ENCODE measurements around the gene DPEP2.
A peak's percentile ranks its signal among the peaks of the same experiment; 100 is the strongest.
"Not testable (repeated sequence)": the region's sequence is repeated elsewhere in the genome, so short reads cannot be mapped to it uniquely, and the experiment has no call there.

The DPEP2 gene, protein sequence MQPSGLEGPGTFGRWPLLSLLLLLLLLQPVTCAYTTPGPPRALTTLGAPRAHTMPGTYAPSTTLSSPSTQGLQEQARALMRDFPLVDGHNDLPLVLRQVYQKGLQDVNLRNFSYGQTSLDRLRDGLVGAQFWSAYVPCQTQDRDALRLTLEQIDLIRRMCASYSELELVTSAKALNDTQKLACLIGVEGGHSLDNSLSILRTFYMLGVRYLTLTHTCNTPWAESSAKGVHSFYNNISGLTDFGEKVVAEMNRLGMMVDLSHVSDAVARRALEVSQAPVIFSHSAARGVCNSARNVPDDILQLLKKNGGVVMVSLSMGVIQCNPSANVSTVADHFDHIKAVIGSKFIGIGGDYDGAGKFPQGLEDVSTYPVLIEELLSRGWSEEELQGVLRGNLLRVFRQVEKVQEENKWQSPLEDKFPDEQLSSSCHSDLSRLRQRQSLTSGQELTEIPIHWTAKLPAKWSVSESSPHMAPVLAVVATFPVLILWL

DNA sequence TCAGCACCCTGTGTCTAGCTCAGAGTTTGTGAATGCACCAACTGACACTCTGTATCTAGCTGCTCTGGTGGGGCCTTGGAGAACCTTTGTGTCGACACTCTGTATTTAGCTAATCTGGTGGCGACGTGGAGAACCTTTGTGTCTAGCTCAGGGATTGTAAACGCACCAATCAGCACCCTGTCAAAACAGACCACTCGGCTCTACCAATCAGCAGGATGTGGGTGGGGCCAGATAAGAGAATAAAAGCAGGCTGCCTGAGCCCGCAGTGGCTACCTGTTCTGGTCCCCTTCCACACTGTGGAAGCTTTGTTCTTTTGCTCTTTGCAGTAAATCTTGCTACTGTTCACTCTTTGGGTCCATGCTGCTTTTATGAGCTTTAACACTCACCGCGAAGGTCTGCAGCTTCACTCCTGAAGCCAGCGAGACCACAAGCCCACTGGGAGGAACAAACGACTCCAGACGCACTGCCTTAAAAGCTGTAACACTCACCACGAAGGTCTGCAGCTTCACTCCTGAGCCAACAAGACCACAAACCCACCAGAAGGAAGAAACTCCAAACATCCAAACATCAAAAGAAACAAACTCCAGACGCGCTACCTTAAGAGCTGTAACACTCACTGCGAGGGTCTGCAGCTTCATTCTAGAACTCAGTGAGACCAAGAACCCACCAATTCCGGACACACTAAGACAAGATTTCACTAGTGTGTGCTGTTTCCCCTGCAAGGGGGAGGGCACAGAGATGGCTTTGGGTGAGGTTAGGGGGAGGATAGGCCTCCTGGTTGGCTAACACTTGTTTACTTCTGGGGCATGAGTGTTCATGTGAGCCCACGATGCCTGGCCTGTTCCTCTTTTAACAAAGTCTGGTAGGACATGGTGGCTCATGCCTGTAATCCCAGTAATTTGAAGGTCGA is at the start of gene DPEP2:
Gene DPEP2, minus strand, starts transcription at position 706 of the 910 bp plus-strand sequence. CDS start 6,272 bp downstream, outside the sequence.
- peak; percentile 75 for DNase-seq

DNA sequence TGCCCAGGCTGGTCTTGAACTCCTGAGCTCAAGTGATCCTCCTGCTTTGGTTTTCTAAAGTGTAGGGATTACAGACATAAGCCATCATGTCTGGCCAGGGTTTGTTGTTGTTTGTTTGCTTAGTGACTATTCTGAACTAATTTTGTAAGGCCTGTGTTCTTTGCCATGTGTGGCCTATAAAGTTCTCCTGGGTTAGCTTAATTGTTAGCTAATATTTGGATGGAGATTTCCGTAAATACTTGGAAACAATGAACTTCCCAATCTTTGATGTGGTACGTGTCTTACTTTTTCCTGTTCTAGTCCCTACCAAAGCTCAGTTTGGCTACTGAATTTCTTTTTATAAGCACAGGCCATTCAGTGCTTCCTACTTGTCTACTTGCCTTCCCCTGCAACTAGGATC is 48.7 kb upstream of the DPEP2 start:
- DNase-seq = no peak

DNA sequence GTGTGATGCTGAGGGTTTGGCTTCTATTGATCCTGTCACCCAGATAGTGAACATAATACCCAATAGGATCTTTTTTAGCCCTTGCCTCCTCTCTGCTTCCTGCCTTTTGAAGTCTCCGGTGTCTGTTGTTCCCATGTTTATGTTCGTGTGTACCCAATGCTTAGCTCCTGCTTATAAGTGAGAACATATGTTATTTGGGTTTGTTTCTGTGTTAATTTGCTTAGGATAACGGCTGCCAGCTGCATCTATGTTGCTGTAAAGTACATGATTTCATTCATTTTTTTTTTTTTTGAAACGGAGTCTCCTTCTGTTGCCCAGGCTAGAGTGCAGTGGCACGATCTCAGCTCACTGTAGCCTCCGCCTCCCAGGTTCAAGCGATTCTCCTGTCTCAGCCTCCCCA is 46.8 kb upstream of the DPEP2 start:
- DNase-seq = no peak

DNA sequence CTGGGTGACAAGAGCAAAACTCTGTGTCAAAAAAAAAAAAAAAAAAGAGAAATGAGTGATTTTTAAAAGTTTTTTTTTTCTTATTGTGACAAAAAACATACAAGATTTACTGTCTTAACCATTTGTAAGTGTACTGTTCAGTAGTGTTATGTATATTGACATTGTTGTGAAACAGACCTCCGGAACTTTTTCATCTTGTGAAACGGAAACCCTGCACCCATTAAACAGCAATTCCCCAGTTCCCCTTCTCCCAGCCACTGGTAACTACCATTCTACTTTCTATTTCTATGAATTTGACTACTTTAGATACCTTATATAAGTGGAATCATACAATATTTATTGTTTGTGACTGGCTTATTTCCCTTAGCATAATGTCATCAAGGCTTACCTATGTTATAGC is 42.5 kb upstream of the DPEP2 start:
- DNase-seq = no peak

DNA sequence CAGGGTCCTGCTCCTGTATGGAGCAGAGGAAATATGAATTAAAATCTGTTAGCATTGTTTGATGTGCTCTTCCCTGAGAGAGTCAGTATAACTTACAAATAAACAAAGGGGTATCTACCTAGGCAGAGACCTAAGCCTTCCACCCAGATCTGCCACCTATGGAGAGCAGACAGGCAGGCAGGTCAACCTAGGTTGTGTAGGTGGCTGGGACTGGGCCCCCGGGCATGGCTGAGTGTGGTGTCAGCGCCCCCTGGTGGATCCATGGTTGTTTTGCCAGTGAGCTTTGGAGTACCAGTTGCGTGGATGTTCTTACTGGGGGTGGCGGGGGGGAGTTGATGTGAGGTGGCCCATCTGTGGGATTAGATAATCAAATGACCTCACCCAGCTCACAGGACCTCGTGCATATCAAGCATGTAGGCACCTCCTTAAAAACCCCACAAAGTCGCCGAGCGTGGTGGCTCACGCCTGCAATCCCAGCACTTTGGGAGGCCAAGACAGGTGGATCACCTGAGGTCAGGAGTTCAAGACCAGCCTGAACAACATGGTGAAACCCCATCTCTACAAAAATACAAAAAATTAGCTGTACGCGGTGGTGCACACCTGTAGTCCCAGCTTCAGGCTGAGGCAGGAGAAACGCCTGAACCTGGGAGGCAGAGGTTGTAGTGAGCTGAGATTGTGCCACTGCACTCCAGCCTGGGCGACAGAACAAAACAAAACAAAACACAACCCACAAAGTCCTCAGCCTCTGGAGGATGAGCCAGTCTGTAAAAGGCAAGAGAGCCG is 41.4 kb upstream of the DPEP2 start:
- DNase-seq = peak; percentile 87

DNA sequence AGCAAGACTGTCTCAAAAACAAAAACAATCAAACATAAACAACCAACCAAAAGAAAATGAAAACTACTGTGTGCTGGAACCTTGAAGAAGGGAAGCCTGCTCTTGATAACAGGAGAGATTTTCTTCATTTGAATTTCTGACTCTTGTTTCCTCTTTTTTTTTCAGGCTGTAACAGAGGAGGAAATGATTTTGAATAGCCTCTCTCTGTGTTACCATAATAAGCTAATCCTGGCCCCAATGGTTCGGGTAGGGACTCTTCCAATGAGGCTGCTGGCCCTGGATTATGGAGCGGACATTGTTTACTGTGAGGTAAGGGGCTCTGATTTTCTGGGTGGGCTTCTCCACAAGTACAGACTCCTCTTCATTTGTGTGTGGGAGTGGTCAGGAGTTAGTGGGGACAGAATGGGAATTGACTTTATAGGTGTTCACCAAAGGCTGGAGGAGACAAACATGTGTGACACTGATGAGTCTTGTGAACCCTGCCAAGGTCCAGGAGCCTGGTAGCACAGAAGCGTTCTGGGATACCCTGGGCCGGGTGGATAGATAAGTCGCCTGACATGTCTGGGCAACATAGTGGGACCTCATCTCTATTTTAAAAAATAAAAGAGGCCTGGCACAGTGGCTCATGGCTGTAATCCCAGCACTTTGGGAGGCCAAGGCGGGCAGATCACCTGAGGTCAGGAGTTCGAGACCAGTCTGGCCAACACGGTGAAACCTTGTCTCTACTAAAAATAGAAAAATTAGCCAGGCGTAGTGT is 38.7 kb upstream of the DPEP2 start:
- no peak for DNase-seq

DNA sequence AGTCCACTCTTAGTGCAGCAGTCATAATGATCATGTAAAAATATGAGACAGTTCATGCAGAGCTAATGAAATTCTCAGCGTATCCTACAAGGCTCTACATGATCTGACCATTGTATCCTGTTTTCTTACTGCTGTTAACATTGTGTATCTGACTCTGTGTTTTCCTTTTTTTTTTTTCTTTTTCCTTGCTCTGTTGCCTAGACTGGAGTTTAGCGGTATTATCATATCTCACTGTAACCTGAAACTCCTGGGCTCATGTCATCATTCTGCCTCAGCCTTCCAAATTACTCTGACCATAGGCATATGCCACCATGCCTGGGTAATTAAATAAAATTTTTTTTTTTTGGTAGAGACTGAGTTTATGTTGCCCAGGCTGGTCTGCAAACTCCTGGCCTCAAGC is 35.9 kb upstream of the DPEP2 start:
- DNase-seq = no peak

DNA sequence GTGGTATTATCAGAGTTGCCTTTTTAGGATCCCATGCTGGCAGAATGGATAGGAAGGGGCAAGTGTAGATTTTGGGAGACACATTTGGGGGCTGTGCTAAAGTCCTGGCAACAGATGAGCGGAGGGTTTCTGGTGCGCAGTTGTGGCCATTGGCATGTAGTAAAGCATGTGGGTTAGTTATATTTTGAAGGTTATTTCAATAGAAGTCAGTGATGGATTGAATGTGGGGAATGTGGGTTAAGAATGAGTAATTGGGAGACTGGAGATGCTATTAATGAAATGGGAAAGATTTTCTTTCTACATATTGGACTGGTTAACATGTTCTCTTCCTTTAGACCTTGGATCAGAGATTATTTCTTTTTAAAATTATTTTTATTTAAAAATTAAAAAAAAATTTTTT is 33.8 kb upstream of the DPEP2 start:
- DNase-seq = no peak

DNA sequence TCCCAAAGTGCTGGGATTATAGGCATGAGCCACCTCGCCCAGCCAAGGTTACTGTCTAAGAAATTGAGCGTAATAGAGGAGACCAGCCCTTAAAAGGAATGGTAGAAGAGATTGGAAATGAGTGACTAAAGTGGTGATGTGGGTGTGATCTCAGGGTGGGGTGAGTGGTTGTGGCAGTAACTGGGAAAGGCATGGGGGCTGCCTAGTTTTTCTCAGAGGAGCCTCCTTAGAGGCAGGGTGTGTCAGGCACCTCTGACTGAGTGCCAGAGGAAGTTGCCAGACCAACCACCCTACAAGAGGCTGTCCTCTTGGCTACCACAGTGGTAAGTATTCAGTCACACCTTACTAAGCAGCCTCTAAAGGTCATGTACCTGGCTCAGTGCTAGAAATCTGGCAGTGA is 32.7 kb upstream of the DPEP2 start:
- DNase-seq = no peak

DNA sequence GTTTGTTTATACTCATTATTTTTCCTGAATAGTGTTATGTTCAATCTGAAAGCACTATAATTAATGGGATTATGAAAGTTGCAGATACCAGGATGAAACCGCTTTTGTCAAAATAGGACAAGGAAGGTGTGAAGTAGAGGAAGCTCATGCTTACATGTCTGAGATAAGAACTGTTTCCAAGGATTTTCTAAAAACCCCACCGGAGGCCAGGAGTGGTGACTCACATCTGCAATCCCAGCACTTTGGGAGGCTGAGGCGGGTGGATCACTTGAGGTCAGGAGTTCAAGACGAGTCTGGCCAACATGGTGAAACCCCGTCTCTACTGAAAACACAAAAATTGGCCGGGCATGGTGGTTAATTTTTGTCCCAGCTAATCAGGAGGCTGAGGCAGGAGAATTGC is 30.8 kb upstream of the DPEP2 start:
- DNase-seq = not testable (repeated sequence)

DNA sequence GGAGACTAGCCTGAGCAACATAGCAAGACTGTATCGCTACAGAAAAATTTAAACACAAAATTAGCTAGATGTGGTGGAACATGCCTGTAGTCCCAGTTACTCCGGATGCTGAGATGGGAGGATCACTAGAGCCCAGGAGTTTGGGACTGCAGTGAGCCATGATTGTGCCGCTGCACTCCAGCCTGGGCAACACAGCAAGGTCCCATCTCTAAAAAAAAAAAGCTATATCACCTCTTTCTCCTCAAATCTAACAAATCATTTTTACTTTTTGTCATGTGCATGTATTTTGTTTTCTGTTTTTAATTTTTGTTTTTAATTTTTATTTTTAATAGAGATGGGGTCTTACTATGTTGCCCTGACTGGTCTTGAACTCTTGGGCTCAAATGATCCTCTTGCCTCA is 29.7 kb upstream of the DPEP2 start:
- no peak for DNase-seq

DNA sequence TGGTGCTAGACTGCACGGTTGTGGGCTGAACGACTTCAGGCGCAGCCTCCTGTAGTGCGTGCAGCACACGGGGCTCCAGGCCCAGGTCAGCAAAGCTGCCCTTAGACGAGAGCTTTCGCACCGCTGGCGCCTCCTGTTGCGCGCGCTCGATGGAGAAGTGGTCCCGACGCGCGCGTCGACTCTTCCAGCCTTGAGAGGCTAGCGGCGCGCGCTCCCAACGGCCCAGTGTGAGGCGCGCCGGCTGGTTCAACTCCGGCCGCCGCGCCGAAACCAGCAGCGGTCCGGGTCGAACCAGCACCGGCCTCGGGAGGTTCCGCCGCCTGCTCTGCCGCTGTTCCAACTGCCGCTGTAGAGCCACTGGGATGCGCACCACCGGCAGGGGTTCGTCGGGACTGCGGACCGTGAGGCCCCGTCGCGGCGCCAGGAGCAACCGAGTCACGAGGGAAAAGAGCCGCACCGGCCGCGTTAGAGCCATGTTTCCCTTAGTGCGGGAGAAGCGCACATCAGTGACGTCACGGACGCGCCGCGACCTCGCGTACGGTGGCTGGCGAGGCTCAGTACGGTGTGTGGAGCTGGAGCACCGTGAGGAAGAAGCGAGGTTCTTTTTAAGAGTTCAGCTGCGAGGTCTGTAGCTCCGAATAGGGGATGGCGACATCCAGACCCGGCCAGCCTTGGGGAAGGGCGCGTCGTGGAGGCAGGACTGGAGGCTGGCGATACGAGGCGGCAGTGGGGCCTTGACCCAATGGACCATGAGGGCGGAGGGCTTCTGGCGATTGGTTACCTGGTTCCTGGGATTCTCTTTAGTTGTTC is 23.6 kb upstream of the DPEP2 start, which contains the start of the genes DDX28 and DUS2:
Gene DDX28, minus strand, starts transcription at position 505 of the 810 bp plus-strand sequence. Its CDS starts 30 bp downstream, at position 475.
Gene DUS2, plus strand, starts transcription at position 557 of the 810 bp plus-strand sequence. CDS start 14,740 bp downstream, outside the sequence.
- peak; percentile 90 for DNase-seq

DNA sequence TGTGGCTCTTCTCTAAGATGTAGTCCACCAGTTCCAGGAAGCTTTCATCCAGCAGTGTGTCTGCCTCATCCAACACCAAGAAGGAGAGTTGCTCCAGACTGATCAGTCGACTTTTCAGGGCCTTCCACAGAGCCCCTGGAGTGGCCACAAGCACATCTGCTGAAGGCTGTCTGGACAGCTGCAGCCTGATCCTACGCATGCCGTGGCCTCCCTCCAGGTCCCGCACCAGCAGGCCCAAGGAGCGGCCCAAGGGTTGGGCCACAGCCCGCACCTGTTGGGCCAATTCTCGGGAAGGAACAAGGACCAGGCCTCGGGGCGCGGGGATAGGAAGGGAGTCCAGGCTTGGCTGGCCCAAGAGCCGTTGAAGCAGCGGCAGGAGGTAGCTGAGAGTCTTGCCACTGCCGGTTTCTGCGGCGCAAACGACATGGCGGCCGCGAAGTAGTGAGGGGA is 23.0 kb upstream of the DPEP2 start:
- DNase-seq = no peak

DNA sequence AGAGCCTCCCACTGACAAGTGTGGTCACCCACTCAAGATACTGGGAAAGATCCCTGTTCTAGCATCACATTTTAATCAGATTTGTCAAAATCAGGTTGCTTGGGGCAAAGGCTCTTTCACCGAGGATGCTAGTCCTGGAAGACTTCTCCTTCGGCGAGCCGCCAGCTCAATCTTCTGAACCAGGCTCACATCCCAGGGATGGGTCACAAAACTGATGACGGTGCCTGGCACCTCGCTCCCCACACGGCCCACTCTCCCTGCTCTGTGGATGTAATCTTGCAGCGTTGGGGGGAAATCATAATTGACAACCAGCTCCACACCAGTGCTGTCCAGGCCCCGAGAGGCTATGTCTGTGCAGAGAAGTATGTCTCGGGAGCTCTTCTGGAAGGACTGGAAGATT is 22.2 kb upstream of the DPEP2 start:
- no peak for DNase-seq

DNA sequence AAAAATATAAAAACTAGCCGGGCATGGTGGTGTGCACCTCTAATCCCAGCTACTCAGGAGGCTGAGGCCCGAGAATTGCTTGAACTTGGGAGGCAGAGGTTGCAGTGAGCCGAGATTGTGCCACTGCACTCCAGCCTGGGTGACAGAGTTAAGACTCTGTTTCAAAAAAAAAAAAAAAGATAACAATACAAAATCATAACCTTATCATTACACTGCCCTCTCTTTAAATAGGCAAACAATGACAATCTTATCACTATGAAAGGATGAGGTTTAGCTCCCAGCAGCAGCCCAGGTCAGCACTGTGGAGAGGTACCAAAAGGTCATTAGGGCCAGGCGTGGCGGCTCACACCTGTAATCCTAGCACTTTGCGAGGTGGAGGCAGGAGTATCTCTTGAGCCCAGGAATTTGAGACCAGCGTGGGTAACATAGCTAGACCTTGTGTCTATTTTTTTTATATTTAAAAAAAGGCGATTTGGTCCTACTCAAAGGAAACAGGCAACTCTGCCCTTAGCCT is 19.9 kb upstream of the DPEP2 start:
- DNase-seq = no peak

DNA sequence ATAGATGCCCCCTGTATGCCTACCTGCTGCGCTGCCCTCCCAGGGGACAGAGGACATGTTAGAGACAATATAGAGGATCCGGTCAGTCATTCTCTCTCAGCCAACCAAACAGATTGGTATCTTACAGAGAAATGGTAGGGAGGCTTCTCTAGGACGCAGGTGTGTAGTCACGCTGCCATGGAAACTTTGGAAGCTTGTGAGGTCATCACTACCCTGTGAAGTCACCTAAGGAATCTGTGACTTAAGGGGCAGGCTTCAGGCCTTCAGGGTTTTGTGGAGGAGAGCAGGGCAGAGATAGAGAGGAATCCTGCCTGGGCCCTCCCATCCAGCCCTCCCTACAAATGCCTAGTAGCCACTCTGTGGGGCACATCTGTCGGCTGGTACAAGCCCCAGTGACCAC is 16.4 kb upstream of the DPEP2 start, which contains the start of gene DPEP2NB:
Gene DPEP2NB, minus strand, starts transcription at position 231 of the 400 bp plus-strand sequence. Its CDS starts 141 bp downstream, at position 90.
- no peak for DNase-seq

DNA sequence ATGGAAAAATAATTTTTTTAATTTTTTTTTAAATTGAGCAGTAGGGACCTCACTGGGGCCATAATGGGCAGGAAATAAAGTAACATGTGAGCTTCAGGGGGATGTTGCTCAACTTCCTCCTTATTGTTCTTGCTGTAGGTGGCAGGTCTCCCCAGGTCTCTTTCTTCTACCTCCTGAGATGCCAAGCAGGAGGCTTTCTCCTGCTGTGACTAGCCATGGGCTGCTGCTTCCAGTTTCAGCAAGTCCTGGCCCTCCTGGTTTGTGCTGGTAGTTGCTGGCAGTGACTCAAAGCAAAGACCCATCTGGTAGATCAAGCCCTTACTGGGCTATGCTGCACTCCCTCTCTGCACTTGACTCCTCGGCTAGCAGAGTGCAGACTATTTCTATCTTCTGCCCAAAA is 14.2 kb upstream of the DPEP2 start:
- no peak for DNase-seq

DNA sequence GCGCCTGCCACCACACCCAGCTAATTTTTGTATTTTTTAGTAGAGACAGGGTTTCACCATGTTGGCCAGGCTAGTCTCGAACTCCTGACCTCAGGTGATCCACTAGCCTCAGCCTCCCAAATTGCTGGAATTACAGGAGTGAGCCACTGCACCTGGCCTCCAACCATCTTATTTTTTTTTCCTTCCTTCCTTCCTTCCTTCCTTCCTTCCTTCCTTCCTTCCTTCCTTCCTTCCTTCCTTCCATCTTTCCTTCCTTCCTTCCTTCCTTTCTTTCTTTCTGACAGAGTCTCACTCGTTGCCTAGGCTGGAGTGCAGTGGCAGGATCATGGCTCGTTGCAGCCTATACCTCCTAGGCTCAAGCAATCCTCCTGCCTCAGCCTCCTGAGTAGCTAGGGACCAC is 10.6 kb upstream of the DPEP2 start:
- DNase-seq = not testable (repeated sequence)

DNA sequence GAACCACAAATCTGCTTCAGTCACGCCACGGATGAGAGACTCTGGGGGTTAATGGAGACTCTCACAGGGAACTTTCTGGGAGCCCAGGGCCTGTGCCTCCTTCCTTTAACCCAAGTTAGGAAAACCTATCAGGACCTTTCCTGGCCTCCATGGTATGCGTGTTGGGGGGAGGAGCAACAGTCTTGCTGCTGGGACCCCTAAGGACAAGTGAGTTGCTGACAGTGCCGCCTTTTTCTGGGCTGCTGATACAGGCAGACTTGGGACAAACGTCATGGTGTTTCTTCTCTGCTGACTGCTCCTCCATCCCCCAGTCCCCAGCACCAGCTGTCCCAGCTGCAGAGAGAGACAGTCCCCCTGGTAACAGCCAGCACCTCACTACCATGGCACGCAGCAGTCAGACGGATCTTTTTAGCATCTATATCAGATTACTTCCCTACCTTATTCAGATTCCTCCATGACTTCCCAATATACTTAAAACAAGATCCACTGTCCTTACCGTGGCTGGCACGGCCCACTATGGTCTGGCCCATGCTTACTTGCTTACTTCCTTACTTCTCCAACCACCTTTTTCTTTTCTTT is 10.0 kb upstream of the DPEP2 start:
- no peak for DNase-seq

DNA sequence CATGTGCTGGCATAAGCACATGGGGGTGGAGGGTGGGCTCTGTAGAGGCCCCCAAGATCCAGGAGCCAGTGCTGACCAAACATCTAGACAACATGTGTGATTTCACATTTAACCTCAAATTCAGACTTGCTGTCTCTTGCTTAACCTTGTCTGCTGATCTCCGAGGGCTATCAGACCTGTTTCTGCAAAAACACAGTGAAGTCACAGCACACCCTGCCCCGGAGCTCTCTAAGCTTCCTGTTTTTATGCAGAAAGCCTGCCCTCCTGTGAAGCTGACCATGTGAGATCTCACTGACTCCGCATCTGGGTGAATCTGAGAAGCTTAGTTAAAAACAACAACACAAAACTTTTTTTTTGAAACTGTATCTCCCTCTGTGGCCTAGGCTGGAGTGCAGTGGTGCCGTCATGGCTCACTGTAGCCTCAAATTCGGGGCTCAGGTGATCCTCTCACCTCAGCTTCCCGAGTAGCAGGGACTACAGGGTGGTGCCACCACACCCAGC is 6.6 kb upstream of the DPEP2 start:
- peak; percentile 83 for DNase-seq
